ENCODE results near the gene C14orf180.

- no peak for TF ChIP-seq POLR2A (IDR thresholded peaks at IDR 0.05)
- no peak for TF ChIP-seq CTCF (IDR thresholded peaks at IDR 0.05)
These were observed 7.5 kb downstream of the C14orf180 start for GRCh38 chr14:104586832-104587620.

Data from right lobe of liver (tissue), 4 donors.